Neuronal stem cell (in vitro differentiated cells): ENCODE measurements around the gene OR5H1.
"Not testable (repeated sequence)": the region's sequence is repeated elsewhere in the genome, so short reads cannot be mapped to it uniquely, and the experiment has no call there.

Experiments used
- DNase-seq: peaks from one replicate; pipeline ENCODE4 v3.0.0-alpha.2; 2013; ENCODE audit warnings: low spot score
- H2AFZ ChIP-seq: one replicate; pipeline ENCODE4 v1.6.1; 2013; ENCODE audit warnings: mild to moderate bottlenecking, low read length, inconsistent platforms
- H2AK5ac ChIP-seq: 2 replicates; pipeline ENCODE4 v1.6.1; 2013; ENCODE audit warnings: low read depth, mild to moderate bottlenecking, inconsistent platforms, low read length, moderate library complexity, mixed read lengths
- H2BK120ac ChIP-seq: 2 replicates; pipeline ENCODE4 v1.6.1; 2013; ENCODE audit warnings: low read depth, mild to moderate bottlenecking, inconsistent platforms, low read length, moderate library complexity, mixed read lengths
- H2BK12ac ChIP-seq: one replicate; pipeline ENCODE4 v1.6.1; 2013; ENCODE audit warnings: low read length, inconsistent platforms
- H2BK15ac ChIP-seq: 2 replicates; pipeline ENCODE4 v1.6.1; 2013; ENCODE audit warnings: mild to moderate bottlenecking, low read length, inconsistent platforms, mixed read lengths
- H2BK5ac ChIP-seq: one replicate; pipeline ENCODE4 v1.6.1; 2013; ENCODE audit warnings: inconsistent platforms, mild to moderate bottlenecking, low read length, moderate library complexity
- H3K14ac ChIP-seq: one replicate; pipeline ENCODE4 v1.6.1; 2013; ENCODE audit warnings: low read length, inconsistent platforms
- H3K18ac ChIP-seq: 2 replicates; pipeline ENCODE4 v1.6.1; 2013; ENCODE audit warnings: low read length, inconsistent platforms
- H3K23ac ChIP-seq: 2 replicates; pipeline ENCODE4 v1.6.1; 2013; ENCODE audit warnings: low read depth, mild to moderate bottlenecking, mixed read lengths, low read length, inconsistent platforms; ENCODE audit not compliant: poor library complexity
- H3K27ac ChIP-seq: replicated peaks from 3 replicates; pipeline ENCODE4 v1.5.1; 2013; ENCODE audit warnings: low read length, inconsistent platforms
- H3K27me3 ChIP-seq, 3 experiments: 2 replicates each; pipeline ENCODE4 v1.6.1; 2013; ENCODE audit warnings: low read length in 3 of 3, mild to moderate bottlenecking in 2 of 3, inconsistent platforms in 1 of 3, low read depth in 1 of 3, mixed read lengths in 1 of 3, moderate library complexity in 1 of 3; ENCODE audit not compliant: control insufficient read depth in 3 of 3, insufficient read depth in 3 of 3
- H3K36me3 ChIP-seq, 2 donors: replicated peaks in 1 of 2; 2 replicates each; pipeline ENCODE4 v1.6.1; 2013; ENCODE audit warnings: low read length in 2 of 2; ENCODE audit not compliant: control insufficient read depth in 2 of 2, insufficient read depth in 2 of 2
- H3K4ac ChIP-seq: 2 replicates; pipeline ENCODE4 v1.6.1; 2013; ENCODE audit warnings: inconsistent platforms, mild to moderate bottlenecking, low read length, moderate library complexity
- H3K4me1 ChIP-seq, 2 donors: 1 replicate in 1 of 2; 2 replicates in 1 of 2; pipeline ENCODE4 v1.6.1; 2013; ENCODE audit warnings: low read length in 2 of 2, low read depth in 1 of 2; ENCODE audit not compliant: control insufficient read depth in 2 of 2, insufficient read depth in 1 of 2
- H3K4me2 ChIP-seq: one replicate; pipeline ENCODE4 v1.6.1; 2013; ENCODE audit warnings: mild to moderate bottlenecking, low read length, inconsistent platforms; ENCODE audit not compliant: insufficient read depth, poor library complexity, severe bottlenecking
- H3K4me3 ChIP-seq, 2 donors: 2 replicates each; pipeline ENCODE4 v1.5.1; 2013; ENCODE audit warnings: low read length in 2 of 2, mild to moderate bottlenecking in 2 of 2, inconsistent platforms in 1 of 2, moderate library complexity in 1 of 2
- H3K79me1 ChIP-seq: one replicate; pipeline ENCODE4 v1.6.1; 2013; ENCODE audit warnings: low read depth, mild to moderate bottlenecking, inconsistent platforms, low read length, moderate library complexity
- H3K9ac ChIP-seq: one replicate; pipeline ENCODE4 v1.6.1; 2013; ENCODE audit warnings: mild to moderate bottlenecking, low read depth, low read length, inconsistent platforms; ENCODE audit not compliant: poor library complexity
- H3K9me3 ChIP-seq, 2 donors: replicated peaks in 1 of 2; 2 replicates each; pipeline versions ENCODE3 to v1.6.1; 2013; ENCODE audit warnings: low read length in 2 of 2, mild to moderate bottlenecking in 2 of 2, inconsistent platforms in 1 of 2, low read depth in 1 of 2, mixed read lengths in 1 of 2, moderate library complexity in 1 of 2; ENCODE audit not compliant: control insufficient read depth in 2 of 2, insufficient read depth in 1 of 2
- H4K8ac ChIP-seq: one replicate; pipeline ENCODE4 v1.6.1; 2013; ENCODE audit warnings: low read depth, mild to moderate bottlenecking, inconsistent platforms, low read length, moderate library complexity
- H4K91ac ChIP-seq: one replicate; pipeline ENCODE4 v1.6.1; 2013; ENCODE audit warnings: low read length, low read depth, mild to moderate bottlenecking, inconsistent platforms; ENCODE audit not compliant: poor library complexity
- WGBS, 2 donors: extraction: QIAGEN DNeasy Blood & Tissue Kit; methylation state at CpG; one replicate each; pipeline ENCODE4 v1.1.7; 2013; ENCODE audit warnings: missing lambda C conversion rate in 2 of 2, mixed read lengths in 1 of 2; ENCODE audit not compliant: insufficient read length in 2 of 2, insufficient replicate concordance in 1 of 2; ENCODE audit errors: extremely low coverage in 2 of 2; 5-methylcytosine and 5-hydroxymethylcytosine counted together

Gene OR5H1

DNA sequence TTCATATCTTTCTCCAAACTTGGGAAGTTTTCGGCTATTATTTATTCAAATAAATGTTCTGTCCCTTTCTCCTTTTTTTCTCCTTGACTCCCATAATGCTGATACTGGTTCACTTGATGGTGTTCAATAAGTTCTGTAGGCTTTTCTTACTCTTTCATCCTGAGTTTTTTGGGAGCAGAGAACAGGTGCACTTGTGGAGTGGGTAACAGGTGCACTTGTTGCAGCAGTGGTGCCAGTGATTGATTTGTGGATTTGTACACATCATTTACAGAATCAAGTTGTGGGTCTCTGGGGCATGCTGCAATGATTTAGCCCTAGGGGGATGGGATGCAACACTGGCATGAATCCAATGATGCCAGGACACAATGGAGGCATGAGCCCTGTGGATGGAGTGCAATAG, 14.8 kb upstream of the OR5H1 start:
- Histone ChIP-seq H2BK120ac (no peak overlapping the region), H3K79me1 (no peaks in the 10 kb centered on the region)
- whole genome bisulfite sequencing, 2 donors = no CpG with 5 or more reads among the region's 1 CpG

DNA sequence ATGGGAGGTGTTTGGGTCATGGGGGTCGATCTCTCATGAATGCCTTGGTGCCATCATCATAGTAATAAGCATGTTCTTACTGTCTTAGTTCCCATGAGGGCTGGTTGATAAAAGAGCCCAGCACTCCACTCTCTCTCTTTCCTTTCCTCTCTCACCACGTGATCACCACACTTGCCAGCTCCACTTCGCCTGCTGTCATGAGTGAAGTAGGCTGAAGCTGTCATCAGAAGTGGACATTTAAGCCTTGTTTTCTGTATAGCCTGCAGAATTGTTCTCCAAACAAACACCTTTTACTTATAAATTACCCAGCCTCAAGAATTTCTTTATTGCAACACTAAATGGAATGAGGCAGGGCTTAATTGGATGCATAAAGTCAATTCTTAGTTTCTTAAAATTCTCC, 6.1 kb downstream of the OR5H1 start:
- no peak overlapping the region for H3K4me3 ChIP-seq
- no peak overlapping the region for H3K4me2 ChIP-seq
- no peak overlapping the region for H3K9ac ChIP-seq
- H4K8ac ChIP-seq = no peak overlapping the region
- DNase-seq = no peak
- no peak overlapping the region for H2AK5ac ChIP-seq
- no peak overlapping the region for H3K27ac ChIP-seq
- H3K23ac ChIP-seq = no peak overlapping the region
- no peak overlapping the region for H2BK5ac ChIP-seq
- H3K4ac ChIP-seq = no peak overlapping the region
- H3K14ac ChIP-seq = no peak overlapping the region
- no peaks in the 10 kb centered on the region for H3K9me3 ChIP-seq
- no peak overlapping the region for H2BK120ac ChIP-seq
- H3K79me1 ChIP-seq = no peaks in the 10 kb centered on the region
- no peak overlapping the region for H2BK15ac ChIP-seq
- WGBS, 2 donors = no CpG with 5 or more reads among the region's 3 CpGs
- no peak overlapping the region for H4K91ac ChIP-seq
- no peak overlapping the region for H2BK12ac ChIP-seq
- no peak overlapping the region for H3K18ac ChIP-seq
- no peak overlapping the region for H2AFZ ChIP-seq
- H3K27me3 ChIP-seq = no peaks in the 10 kb centered on the region
- no peaks in the 10 kb centered on the region for H3K36me3 ChIP-seq
- no peaks in the 10 kb centered on the region for H3K4me1 ChIP-seq

More for the DNA sequence above, 14.8 kb upstream of the OR5H1 start:
- no peak for DNase-seq
- no peak overlapping the region for H3K18ac ChIP-seq
- H3K4me1 ChIP-seq = no peaks in the 10 kb centered on the region
- no peak overlapping the region for H2BK5ac ChIP-seq
- H3K4me3 ChIP-seq = no peak overlapping the region
- H3K4ac ChIP-seq = no peak overlapping the region
- H4K8ac ChIP-seq = no peak overlapping the region
- no peak overlapping the region for H3K9ac ChIP-seq
- no peak overlapping the region for H2BK15ac ChIP-seq
- no peaks in the 10 kb centered on the region for H3K27me3 ChIP-seq
- no peaks in the 10 kb centered on the region for H3K36me3 ChIP-seq
- no peak overlapping the region for H3K4me2 ChIP-seq
- no peak overlapping the region for H2BK12ac ChIP-seq
- no peak overlapping the region for H2AFZ ChIP-seq
- H4K91ac ChIP-seq = no peak overlapping the region
- no peak overlapping the region for H3K14ac ChIP-seq
- H3K9me3 ChIP-seq = no peaks in the 10 kb centered on the region
- no peak overlapping the region for H3K27ac ChIP-seq
- no peak overlapping the region for H2AK5ac ChIP-seq
- no peak overlapping the region for H3K23ac ChIP-seq

DNA sequence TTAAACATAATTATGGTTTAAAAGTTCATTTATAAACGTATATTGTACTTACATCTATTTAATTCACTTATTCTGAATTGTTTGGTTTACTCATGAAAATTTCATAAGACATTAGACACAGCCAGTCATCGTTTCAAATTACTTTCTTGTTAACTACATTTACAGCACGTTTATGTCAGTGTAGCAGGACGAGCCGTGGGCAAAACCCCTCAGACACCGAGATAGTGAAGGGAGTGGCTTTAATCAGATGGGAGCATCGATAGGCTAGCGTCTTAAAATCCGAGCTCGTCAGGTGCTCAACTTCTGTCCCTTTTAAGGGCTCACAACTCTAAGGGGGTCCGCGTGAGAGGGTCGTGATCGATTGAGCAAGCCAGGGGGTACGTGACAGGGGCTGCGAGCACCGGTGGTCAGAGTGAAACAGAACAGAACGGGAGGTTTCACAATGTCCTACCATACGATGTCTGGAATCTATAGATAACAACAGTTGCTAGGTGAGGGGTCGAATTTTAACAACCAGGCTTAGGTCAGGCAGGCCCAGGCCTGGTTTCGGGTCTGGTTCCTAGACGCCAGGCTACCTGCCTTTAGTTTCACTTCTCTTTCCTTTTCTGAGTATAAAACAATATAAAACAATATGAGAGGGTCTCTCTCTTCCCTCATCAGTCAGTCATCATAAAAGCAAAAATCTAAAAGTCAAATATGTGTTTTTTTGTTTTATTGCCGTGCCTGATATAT, 7.5 kb downstream of the OR5H1 start:
- WGBS, 2 donors = no CpG with 5 or more reads among the region's 23 CpGs
- not testable (repeated sequence) for H2BK5ac ChIP-seq, H2BK120ac ChIP-seq, H3K14ac ChIP-seq, H2AFZ ChIP-seq, H3K4me2 ChIP-seq, H4K91ac ChIP-seq, H4K8ac ChIP-seq, H3K18ac ChIP-seq, H3K9me3 ChIP-seq, H3K4me1 ChIP-seq, H2BK15ac ChIP-seq, H3K4ac ChIP-seq, H3K36me3 ChIP-seq, H3K23ac ChIP-seq, H3K79me1 ChIP-seq, H3K4me3 ChIP-seq, DNase-seq, H2AK5ac ChIP-seq, H2BK12ac ChIP-seq, H3K27me3 ChIP-seq, H3K9ac ChIP-seq, H3K27ac ChIP-seq

DNA sequence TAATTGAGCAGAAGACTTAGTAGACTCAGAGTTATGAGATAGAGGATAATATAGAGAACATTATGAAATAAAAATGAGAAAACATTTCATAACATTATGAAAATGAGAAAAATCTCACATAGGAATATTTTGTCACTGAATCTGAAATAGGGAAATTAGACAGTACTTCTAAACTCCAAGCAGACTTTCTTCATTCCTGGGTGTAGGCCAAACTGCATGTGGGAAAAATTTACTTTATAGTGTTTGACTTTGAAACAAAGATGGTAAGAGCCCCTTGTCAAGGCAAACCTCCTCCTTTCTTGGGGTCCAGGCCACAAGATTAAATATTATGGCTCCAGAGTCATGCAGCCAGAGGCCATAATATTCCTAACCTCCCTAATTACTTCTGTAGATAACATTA, 10.0 kb downstream of the OR5H1 start:
- Histone ChIP-seq H3K9ac (no peak overlapping the region), H2AK5ac (no peak overlapping the region), H3K14ac (no peak overlapping the region), H3K79me1 (no peaks in the 10 kb centered on the region), H3K23ac (no peak overlapping the region), H3K4ac (no peak overlapping the region), H2BK15ac (no peak overlapping the region), H4K8ac (no peak overlapping the region), H2AFZ (no peak overlapping the region), H2BK5ac (no peak overlapping the region), H3K9me3 (no peaks in the 10 kb centered on the region), H3K36me3 (no peaks in the 10 kb centered on the region), H4K91ac (no peak overlapping the region), H3K4me1 (no peaks in the 10 kb centered on the region), H3K4me2 (no peak overlapping the region), H3K27ac (no peak overlapping the region), H3K27me3 (no peaks in the 10 kb centered on the region), H3K4me3 (no peak overlapping the region), H3K18ac (no peak overlapping the region), H2BK120ac (no peak overlapping the region), H2BK12ac (no peak overlapping the region)
- no peak for DNase-seq
